HPDE6-E6E7 (cell line): ENCODE results near the gene KRTAP22-2.

Experiments used
- DNase-seq: peaks from one replicate; pipeline ENCODE4 v3.0.0; 2011; ENCODE audit warnings: missing footprints; ENCODE audit errors: extremely low spot score

Gene KRTAP22-2

DNA sequence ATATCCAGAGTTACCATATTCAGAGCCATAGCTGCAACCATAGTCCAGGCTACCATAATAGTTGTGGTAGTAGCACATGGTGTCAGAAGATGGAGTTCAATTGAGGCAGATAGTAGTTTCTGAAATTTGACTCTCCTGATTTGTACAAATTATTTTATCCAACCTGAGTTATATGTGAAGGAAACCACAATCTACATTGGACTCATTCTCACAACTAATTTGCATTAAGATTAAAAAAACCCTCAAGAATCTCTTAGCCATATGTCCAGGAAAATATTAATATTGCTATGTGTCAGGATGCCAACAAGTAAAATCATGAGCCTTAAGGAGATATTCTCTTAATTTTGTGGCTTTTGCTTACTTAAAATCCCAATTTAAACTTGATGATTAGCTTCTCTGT is at the start of gene KRTAP22-2:
Gene KRTAP22-2 (minus strand): TSS at position 101 of the 400 bp plus-strand sequence.
- no peak for DNase-seq

DNA sequence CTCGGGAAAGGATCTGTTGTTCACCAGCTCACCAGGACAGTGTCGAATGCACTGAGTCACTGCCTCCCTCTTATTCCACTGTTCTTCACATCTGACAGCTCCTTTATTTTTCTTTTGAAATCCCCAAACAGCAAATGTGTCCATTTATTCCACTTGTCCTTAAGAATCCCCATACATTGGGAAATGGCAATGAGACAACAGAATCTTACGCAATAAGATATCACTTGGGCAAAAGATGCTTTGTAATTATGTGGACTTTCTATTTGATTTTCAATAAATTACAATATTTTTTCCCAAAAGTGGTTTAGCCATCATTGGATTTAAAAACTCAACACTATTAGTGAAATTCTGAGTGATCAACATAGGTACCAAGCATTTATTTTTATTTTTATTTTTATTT is 48.5 kb upstream of the KRTAP22-2 start:
- no peak for DNase-seq

DNA sequence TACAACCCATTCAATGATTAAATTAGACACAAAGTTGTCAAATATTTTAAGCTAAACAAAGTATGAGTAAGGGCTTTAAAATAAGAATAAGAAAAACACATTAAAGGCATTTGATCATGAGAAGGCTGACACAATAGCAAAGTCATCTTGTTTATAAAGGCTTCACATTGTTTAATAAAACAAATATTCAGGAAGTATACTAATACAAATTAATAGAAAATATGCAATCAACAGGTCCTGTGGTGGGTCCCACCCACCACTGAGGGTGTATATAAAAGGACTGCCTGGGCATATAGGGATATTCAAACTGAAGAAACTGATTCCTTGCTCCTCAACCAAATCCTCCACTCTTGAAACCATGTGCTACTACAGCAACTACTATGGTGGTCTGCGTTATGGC is 44.7 kb upstream of the KRTAP22-2 start, which contains the start of gene KRTAP20-2:
Gene KRTAP20-2 (plus strand): TSS at position 301 of the 400 bp plus-strand sequence. CDS start 58 bp downstream, at position 359.
- DNase-seq: no peak

GRCh38 chr21:30629200-30629599 is 39.0 kb upstream of the KRTAP22-2 start:
- DNase-seq: no peak

DNA sequence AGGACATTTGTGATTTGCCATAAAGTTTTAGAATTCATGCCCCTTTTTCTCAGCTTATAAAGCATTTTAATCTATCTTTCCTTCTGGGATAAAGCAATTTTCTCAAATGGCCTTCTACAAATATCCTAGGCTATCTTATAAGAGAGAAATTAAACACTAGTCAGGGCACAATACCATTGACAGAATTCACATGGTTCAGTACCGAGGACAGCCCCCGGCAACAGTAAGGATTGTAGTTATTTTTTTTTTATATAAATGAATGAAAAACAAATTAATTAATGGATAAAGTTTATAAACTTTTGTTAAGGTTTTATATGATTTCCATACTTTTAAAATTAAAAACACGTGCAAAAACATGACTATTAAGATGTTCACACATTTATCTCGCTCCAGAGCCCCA is 37.9 kb upstream of the KRTAP22-2 start:
- no peak for DNase-seq

DNA sequence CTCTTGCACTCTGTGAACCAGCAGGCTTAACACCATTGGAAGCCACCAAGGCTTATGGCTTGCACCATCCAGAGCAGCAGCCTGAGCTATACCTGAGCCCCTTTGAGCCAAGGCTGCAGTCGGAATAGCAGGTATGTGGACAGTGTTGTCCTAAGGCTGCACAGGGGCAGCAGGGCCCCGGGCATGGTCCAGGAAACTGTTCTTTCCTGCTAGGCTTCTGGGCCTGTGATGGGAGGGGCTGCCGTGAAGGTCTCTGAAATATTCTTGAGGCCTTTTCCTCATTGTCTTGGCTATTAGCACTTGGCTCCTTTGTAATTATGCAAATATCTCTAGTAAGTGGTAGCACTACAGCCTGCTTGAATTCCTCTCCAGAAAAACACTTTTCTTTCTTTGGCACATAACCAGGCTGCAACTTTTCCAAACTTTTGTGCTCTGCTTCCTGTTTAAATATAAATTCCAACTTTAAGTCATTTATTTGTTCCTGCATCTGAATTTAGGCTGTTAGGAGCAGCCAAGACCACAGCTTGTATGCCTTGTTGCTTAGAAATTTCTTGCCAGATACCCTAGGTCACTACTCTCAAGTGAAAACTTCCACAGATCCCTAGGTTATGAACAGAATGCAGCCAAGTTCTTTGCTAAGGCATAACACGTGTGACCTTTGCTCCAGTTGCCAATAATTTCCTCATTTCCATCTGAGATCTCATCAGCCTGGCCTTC is 35.4 kb upstream of the KRTAP22-2 start:
- DNase-seq: no peak

DNA sequence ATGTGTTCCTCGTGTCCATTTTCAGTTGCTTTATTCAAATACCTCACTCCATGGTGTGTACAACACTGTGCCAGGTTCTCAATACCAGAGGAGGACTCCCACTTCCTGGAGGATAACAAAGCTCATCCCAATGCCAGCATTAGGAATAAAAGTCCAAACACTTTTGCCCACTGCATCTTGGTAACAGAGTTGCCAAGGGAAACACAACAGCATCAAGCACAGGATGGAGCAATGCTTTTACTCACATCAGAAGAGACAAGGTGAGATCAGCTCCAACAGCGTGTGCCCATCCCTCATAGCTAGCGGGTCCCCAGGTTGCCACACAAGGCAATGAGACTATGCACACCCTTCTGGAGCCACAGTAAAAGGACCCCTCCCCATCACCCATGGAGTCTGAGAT is 33.2 kb upstream of the KRTAP22-2 start:
- no peak for DNase-seq

- no peak for DNase-seq
Observed at GRCh38 chr21:30620522-30620921, 30.3 kb upstream of the KRTAP22-2 start, which contains the start of gene KRTAP20-4. Gene KRTAP20-4 (plus strand): TSS chr21:30620627.

DNA sequence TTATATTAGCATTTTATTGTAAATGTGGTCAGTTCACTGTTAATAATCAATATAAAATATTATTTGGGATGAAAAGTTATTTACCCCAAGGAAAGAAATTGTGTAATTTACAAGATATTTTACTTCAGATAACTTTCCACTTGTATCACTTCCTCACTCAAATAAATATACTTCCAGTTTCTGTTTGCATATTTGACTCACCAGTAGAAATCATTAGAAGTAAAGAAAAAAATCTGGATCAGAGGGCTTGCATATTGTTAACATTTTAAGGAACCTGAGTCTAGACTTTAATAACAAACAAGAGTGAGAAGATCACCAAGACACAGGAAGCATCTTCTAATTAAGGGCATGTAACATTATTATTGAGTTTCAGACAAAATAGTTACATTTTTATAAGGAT is 29.9 kb upstream of the KRTAP22-2 start:
- DNase-seq: no peak

- no peak for DNase-seq
Observed at GRCh38 chr21:30616125-30616524, 25.9 kb upstream of the KRTAP22-2 start, which contains the start of gene KRTAP20-1. Gene KRTAP20-1 (plus strand): TSS chr21:30616425. CDS start chr21:30616455, 30 bp downstream.

- no peak for DNase-seq
Observed at GRCh38 chr21:30615199-30615598, 25.0 kb upstream of the KRTAP22-2 start.

GRCh38 chr21:30613836-30614235 is 23.6 kb upstream of the KRTAP22-2 start, which contains the start of gene KRTAP6-1:
Gene KRTAP6-1 (minus strand): TSS chr21:30613930. CDS start chr21:30613904, 26 bp downstream.
- DNase-seq: no peak

GRCh38 chr21:30612132-30612531 is 21.9 kb upstream of the KRTAP22-2 start:
- no peak for DNase-seq

DNA sequence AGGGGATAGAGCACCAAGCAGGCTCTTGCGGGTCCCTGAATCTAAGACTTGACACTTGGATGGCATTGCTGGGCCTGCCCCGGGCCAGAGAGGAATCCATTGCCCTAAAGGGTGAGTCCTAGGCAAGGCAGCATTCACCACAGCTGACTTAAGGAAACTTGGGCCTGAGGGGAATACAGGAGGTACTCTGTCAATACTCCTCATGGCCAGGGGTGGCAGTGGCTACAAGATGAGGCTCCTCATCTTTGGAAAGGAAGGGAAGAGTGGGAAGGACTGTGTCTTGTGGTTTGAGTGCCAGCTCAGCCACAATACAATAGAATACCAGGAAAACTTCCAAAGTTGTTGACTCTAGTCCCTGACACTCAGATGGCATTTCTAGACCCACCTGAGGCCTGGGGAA is 15.8 kb upstream of the KRTAP22-2 start:
- no peak for DNase-seq

DNA sequence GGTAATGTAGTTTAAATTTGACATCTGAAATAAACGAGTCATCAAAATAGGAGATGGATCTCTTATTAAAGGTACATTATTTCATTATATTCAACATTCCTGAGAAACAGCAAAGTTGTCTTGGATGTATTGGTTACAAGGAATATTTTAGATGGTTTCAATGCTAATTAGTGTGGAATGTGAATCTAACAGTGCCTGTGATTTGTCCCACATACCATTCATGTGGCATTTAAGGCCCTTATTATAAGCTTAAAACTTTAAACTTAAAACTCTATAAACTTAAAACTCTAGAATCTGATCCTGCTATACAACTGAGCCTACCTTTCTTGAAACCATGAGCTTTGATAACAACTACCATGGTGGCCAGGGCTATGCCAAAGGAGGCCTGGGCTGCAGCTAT is 10.6 kb upstream of the KRTAP22-2 start, which contains the start of gene KRTAP22-1:
Gene KRTAP22-1 (plus strand): TSS at position 301 of the 400 bp plus-strand sequence.
- DNase-seq: no peak

GRCh38 chr21:30598802-30599201 is 8.6 kb upstream of the KRTAP22-2 start, which contains the start of gene KRTAP6-2:
Gene KRTAP6-2 (minus strand): TSS chr21:30598902. CDS start chr21:30598874, 28 bp downstream.
- no peak for DNase-seq

GRCh38 chr21:30592140-30592539 is 1.9 kb upstream of the KRTAP22-2 start, which contains the start of gene KRTAP6-3:
Gene KRTAP6-3 (plus strand): TSS chr21:30592440. CDS start chr21:30592446, 6 bp downstream.
- DNase-seq: no peak

DNA sequence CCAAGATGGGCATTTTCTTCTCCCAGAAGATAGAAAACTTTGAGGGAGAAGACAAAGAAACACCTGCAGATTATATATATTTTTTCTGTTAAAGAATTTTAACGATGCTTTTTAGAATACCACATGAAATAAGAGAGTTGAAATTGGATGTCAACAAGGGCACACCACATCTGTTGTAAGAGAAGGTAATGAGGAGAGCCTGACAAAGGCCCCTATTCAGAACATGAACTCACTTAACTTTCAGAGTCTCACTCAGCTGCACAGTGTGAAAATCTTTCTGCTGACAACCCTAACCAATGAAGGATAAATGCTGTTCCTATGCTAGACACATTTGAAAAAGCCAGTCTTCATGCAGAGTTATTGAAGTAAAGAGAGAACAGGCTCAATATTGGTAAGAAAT is 7.3 kb downstream of the KRTAP22-2 start:
- DNase-seq: no peak

DNA sequence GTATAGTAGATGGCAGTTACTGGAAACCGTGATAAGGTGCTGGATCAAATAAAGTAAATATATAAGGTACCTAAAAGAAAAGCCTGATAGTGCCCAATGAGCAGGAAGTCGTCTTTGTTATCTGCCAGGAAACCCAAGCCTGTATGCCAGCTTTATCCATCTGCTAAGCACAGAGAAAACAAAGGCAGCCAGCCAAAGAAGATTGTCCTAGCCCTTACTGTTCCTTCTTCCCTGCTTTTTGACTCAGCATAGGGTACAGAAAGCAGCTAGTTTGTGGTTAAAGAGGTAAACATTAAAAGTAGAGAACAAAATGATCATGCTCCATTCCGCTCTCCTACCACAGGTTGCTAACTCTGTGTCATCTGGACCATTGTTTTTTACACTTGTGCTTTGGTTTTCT is 10.1 kb downstream of the KRTAP22-2 start:
- no peak for DNase-seq

- DNase-seq: no peak
Observed at GRCh38 chr21:30579346-30579745, 10.9 kb downstream of the KRTAP22-2 start.

GRCh38 chr21:30577766-30578165 is 12.4 kb downstream of the KRTAP22-2 start:
- no peak for DNase-seq

- no peak for DNase-seq
Observed at GRCh38 chr21:30567617-30568016, 22.6 kb downstream of the KRTAP22-2 start.

DNA sequence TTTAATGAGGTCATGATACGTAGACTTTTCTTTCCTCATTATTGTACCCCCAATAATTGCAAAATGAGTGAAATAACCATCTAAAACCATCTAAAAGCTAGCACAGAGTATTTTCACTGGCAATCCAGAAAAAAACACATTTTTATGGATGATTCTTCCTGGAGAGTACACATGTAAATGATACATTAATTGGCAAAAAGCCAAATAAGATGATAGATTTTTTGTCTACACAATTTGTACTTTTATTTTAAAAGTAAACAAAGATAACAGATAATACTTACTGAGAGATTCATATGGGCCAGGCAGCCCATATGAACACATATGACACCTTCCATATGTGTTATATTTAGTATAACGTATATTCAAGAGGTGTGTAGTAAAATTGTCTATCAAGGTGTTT is 26.6 kb downstream of the KRTAP22-2 start:
- DNase-seq: no peak
